Measurements from ENCODE around the gene SYNE3. TPM values are rescaled to one million over a fixed set of nuclear protein-coding genes. Genes with fewer than 3 reads are reported as not detected.

SYNE3 gene
- total and polyA plus RNA-seq, 9 of the 15 experiments (the other 6 are each of a cell fraction or from before 2014, with no cell fraction given): 0.04 to 3.1 (median 0.55) TPM

DNA sequence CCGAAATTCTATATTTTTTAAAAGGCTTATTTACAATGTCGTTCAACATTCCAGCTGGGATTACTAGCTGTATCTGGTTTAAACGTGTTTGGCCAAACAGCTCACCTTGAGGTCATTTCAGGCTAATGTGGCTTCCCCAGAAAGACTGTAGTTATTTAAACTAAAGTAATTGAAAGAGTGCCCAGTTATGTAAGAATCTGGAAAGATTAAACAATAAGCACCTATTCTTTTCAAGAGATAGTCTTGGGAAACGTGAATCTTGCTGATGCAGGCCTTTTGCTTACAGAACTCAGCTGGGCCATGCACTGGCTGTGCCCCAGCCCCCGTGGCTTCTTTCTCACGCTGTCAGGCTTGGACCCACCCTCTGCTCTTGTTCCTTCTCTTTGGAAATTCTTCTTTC lies 42.8 kb upstream of the SYNE3 start (continued):
- no peak for TF ChIP-seq PRPF4 (IDR thresholded peaks at IDR 0.05; ENCODE audit: insufficient read depth, low read depth, low read length, poor library complexity, severe bottlenecking)
- no peak for TF ChIP-seq NBN (IDR thresholded peaks at IDR 0.05; ENCODE audit: low read depth)
- TF ChIP-seq SP1 (CRISPR knock-in tag; IDR thresholded peaks at IDR 0.05): no peak
- TF ChIP-seq SREBF1 (IDR thresholded peaks at IDR 0.05; ENCODE audit: borderline replicate concordance, low read depth, low read length): no peak
- TF ChIP-seq TRIM28 (IDR thresholded peaks at IDR 0.05): no peak

- BruUV-seq (replicated peaks): no TSS peak
- Histone ChIP-seq H4K20me1 (replicated peaks; ENCODE audit: control insufficient read depth, insufficient read depth, low read length) (no peaks in the 10 kb centered on the region), H3K4me3 (no peak overlapping the region), H3K9me3 (replicated peaks; ENCODE audit: control insufficient read depth, insufficient read depth, low read depth, low read length) (no peaks in the 10 kb centered on the region), H3K36me3 (ENCODE audit: control insufficient read depth, insufficient read depth, low read length) (no peaks in the 10 kb centered on the region), H3K27me3 (ENCODE audit: control insufficient read depth in 2 of 2, insufficient read depth in 2 of 2, low read length in 2 of 2) (0 out of 5 replicates have a peak, but pooled peaks cover 0 to 10% of the 10 kb centered on the region in 2 experiments), H3K27ac (ENCODE audit: extremely low read depth, low read depth, low read length) (no peak overlapping the region), H3K4me1 (replicated peaks in 1 of 2; ENCODE audit: control insufficient read depth in 2 of 2, insufficient read depth in 2 of 2, low read length in 2 of 2) (no peaks in the 10 kb centered on the region; a peak in 2 of 5 replicates), H3K79me2 (ENCODE audit: control insufficient read depth, insufficient read depth, low read length) (no peaks in the 10 kb centered on the region), H2AFZ (ENCODE audit: low read depth, low read length) (no peak overlapping the region), H3K4me2 (ENCODE audit: insufficient read depth, low read length) (no peak overlapping the region), H3K9me1 (ENCODE audit: control insufficient read depth, insufficient read depth, low read length) (no peaks in the 10 kb centered on the region), H3K9ac (ENCODE audit: insufficient read depth in 1 of 2, low read depth in 2 of 2, low read length in 2 of 2) (no peak overlapping the region)
- DNase-seq (ENCODE audit: extremely low read depth in 1 of 4, low spot score in 3 of 4): no peak
- 0% methylated on average over 2 of the region's 2 CpGs for WGBS (ENCODE audit: insufficient coverage, low coverage, missing lambda C conversion rate)
- in situ Hi-C loops (cut with MboI) (loop anchor here (25.0 kb wide), 2 partner anchors 704 to 854 kb away; partner anchors contain the start of gene BDKRB1), intact Hi-C loops (cut with micrococcal nuclease) (no loop called here)
- POLR2A ChIA-PET: no interaction called here
- no peak for TF ChIP-seq ZNF57 (CRISPR knock-in tag; IDR thresholded peaks at IDR 0.05)
- TF ChIP-seq ARID2 (IDR thresholded peaks at IDR 0.05): no peak
- TF ChIP-seq FOXA3 (CRISPR knock-in tag; conservative IDR thresholded peaks at IDR 0.05 in 1 of 2, IDR thresholded peaks at IDR 0.05 in 1 of 2): no peak
- TF ChIP-seq HMGN3 (IDR thresholded peaks at IDR 0.05; ENCODE audit: borderline replicate concordance, extremely low read depth, insufficient read length, low read depth, low read length): no peak
- no peak for TF ChIP-seq MNT (conservative IDR thresholded peaks at IDR 0.05)
- no peak for TF ChIP-seq ZNF347 (CRISPR knock-in tag; IDR thresholded peaks at IDR 0.05; ENCODE audit: low read depth)
- no peak for TF ChIP-seq PYGO2 (tag; IDR thresholded peaks at IDR 0.05)
- TF ChIP-seq BRCA1 (IDR thresholded peaks at IDR 0.05): no peak
- no peak for TF ChIP-seq BRCA1 (CRISPR knock-in tag; IDR thresholded peaks at IDR 0.05)
- no peak for TF ChIP-seq ZFP36 (IDR thresholded peaks at IDR 0.05; ENCODE audit: low read depth, low read length, partially characterized antibody)
- TF ChIP-seq ZNF354B (CRISPR knock-in tag; IDR thresholded peaks at IDR 0.05): no peak
- CTCF ChIA-PET (ENCODE audit: low intra/inter-chr PET ratio): no interaction called here
- FAIRE-seq: no peak
- no peak for ATAC-seq
Observed at GRCh38 chr14:95557832-95558231, 41.4 kb upstream of the SYNE3 start.
